IPS DF 4.7 (cell line): Measurements from ENCODE around the gene SAMD9.
"Not testable (repeated sequence)": the region's sequence is repeated elsewhere in the genome, so short reads cannot be mapped to it uniquely, and the experiment has no call there.

ENCODE experiments used
- DNase-seq: peaks from one replicate; pipeline ENCODE4 v3.0.0-alpha.2; 2013; ENCODE audit warnings: low spot score; ENCODE audit errors: extremely low read depth

SAMD9 gene

GRCh38 chr7:93120592-93121549, 3.1 kb upstream of the SAMD9 start:
- DNase-seq: no peak

GRCh38 chr7:93119191-93119905, 1.6 kb upstream of the SAMD9 start:
- DNase-seq: no peak

DNA sequence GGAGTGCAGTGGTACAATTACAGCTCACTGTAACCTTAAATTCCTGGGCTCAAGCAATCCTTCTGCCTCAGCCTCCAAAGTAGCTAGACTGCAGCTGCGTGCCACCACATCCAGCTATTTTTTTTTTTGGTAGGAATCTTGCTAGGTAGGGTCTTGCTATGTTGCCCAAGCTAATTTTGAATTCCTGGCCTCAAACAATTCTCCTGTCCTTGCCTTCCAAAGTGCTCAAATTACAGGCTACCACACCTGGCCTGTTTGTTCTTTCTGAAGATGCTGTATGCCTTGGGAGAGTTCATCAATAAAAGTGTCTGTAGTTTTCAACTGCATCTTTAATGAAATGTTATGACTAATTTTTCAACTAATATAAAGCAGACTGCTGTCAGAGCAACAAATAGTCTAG, 452 bp downstream of the SAMD9 start:
- DNase-seq: no peak

GRCh38 chr7:93115796-93116195, 2.0 kb downstream of the SAMD9 start:
- DNase-seq: no peak

DNA sequence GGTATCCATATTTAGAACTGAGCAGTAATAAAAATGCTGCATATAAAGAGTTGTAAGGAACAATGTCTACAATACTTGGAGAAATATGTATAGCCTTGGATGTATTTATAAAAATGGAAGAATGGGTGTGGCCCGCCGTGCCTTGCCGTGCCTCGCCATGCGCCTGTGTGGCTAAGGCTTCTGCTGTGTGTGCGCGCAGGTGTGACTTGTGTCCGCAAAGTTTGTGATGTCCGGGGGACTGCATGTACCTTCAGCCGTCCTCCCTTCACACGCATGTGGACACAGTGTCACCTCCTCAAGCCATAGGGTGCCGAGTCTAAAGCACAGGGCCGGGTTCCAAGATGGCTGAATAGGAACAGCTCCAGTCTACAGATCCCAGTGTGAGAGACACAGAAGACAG, 9.8 kb downstream of the SAMD9 start:
- DNase-seq: no peak

- DNase-seq: no peak
Measured at GRCh38 chr7:93097388-93097787, 20.4 kb downstream of the SAMD9 start.

- no peak for DNase-seq
Measured at GRCh38 chr7:93092757-93093370, 24.9 kb downstream of the SAMD9 start.

- DNase-seq: not testable (repeated sequence)
Measured at GRCh38 chr7:93073357-93073756, 44.4 kb downstream of the SAMD9 start.

DNA sequence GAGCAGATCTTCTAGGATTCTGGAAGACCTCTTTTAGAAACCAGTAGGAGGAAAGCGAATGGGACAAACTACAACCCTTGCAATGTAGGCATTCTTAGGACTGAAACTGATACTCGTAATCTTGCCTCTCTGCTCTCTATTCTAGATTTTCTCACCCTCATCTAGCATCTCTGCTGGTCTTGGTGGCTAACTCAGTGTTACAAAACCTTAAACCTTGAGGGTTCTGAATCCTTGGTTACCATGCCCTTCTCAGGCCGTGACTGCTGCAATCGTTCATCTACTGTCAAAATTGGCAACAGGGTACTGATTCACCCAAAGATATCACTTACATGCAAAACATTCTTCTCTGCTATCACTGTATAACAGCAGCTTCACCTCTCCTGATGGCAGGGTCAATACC, 55.2 kb downstream of the SAMD9 start:
- no peak for DNase-seq

DNA sequence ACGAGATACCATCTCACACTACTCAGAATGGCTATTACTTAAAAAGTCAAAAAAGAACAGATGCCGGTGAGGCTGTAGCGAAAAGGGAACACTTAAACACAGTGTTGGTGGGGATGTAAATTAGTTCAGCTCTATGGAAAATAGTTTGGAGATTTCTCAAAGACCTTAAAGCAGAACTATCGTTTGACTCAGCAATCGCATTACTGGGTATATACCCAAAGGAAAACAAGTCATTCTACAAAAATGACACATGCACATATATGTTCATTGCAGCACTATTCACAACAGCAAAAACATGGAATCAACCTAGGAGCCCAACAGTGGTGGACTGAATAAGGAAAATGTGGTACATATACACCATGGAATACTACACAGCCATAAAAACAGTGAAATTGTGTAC, 56.9 kb downstream of the SAMD9 start:
- no peak for DNase-seq

DNA sequence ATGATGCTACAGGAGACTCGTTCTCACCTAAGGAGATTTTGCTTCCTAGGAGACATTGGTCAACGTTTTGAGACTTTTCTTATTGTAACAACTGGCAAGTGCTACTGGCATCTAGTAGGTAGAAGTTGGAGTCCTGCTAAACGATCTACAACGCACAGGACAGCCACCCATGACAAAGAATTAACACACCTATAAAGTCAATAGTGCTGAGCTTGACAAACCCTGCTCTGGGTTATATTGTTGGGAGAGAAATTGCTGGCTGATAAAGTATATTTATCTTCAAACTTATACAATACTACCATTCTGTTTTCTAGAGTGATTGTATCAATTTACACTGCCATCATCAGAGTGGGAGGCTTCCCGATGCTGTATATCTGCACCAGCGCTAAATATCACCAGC, 57.8 kb downstream of the SAMD9 start:
- DNase-seq: no peak

- not testable (repeated sequence) for DNase-seq
Measured at GRCh38 chr7:93056621-93057020, 61.2 kb downstream of the SAMD9 start.

DNA sequence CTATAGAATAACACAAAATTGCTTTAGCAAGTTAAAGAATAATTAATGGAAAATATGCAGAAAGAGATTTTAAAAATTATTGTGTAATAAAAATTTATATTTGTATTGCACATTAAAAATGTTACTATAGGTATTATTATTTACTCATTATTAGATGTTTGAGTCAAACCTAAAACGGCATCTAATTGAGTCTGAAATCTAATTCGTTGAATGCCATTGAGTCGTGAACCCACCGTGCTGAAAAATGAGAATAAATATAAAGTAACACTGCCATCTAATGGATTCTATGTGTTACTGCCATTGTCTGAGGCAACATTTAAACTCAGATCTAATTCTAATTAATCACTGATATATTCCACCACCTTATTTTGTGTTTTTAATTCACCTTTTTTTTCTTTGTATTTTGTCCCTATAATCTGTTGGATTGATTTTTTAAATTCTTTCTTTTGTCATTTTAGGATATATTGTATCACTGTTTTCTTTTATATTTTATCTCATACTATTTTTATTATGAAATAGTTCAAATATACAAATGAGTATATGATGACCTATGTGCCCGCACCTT, 62.2 kb downstream of the SAMD9 start:
- no peak for DNase-seq

GRCh38 chr7:93054975-93055374, 62.8 kb downstream of the SAMD9 start:
- no peak for DNase-seq

DNA sequence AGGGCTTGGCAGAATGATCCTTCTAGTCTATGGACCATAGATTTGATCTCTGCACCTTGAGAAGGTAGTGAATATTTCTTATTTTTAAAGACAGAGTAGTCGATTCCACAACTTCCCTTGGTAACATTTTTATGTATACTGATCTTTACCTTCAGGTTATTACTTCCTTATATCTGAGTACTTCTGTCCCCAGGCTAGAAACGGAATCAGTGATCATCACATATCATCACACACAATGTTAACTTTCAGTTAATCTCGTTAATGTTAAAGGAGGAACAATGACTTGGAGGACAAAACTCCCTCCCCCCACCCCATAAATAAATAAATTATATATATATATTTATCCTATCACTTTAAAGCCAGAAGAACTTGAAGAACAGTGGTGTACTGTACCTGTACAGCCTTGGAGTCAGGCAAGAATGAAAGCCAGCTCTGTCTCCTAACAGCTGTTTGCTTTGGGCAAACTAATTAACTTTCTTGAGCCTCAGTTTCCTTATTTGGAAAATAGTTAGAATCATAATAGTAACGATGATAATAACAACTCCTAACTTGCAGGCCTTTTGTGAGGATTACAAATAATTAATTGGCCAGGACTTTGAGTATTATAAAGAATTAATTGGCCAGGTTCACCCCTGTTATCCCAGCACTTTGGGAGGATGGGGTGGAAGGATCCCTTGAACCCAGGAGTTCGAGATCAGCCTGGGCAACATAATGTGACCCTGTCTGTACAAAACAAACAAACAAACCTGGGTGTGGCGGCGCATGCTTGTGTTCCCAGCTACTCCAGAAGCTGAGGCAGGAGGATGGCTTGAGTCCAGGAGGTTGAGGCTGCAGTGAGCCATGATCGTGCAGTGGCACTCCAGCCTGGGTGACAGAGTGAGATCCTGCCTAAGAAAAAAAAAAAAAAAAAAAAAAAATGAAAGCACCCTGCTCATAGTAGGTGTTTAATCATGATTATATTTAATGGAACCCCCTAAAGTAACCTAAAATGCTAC, 63.5 kb downstream of the SAMD9 start:
- DNase-seq: no peak

DNA sequence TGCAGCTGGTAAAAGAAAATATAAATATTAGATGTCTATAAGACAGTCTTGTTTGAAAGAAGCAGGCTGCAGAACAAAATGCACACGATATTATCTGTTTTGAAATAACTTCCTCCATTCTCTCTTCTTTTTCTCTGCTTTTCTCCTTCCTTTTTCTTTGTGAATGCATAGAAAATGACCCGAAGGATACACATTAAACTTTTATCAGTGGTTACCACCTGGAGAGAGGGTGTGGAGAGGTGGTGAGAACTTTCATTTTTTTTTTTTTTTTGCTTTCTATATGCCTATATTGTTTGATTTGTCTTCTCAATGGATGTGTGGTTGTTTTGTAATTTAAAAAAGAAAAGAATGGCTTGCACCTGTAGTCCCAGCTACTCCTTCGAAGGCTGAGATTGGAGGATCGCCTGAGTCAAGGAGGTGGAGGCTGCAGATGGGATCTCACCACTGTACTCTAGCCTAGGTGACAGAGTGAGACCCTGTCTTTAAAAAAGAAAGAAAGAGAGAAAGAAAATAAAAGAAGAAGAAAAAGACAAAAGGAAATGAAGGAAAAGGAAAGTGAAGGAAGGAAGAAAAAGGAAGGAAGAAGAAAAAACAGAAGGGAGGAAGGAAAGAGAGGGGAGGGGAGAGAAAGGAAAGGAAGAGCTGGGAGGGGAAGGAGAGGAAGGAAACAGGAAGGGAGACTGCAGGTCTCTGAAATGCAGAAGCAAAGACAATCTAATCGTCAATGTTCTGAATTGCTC, 64.4 kb downstream of the SAMD9 start:
- no peak for DNase-seq

- no peak for DNase-seq
Measured at GRCh38 chr7:93051660-93052059, 66.1 kb downstream of the SAMD9 start.
